ENCODE data around the gene SGCD.

The SGCD gene

DNA sequence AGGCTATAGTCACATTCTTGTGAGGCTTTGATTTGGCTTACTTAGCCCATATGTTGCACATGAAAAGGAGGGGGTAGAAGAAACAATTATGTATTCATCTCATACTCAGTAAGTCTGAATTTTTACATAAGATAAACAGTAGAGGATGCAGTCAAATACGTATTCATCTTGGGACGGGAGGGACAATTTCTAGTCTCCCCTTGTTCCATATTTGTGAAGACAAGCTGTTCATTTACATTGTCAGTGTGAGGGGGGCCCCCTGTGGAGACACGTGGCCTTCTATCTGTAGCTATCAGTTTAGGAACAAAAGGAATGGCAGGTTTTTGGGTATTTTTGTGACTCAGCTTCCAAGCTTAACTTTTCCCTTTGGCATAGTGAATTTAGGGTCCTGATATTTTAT lies 474.0 kb downstream of the SGCD start:
- DNase-seq (ENCODE audit: low spot score) = no peak
- in situ Hi-C loops (cut with MboI; ENCODE audit: low pct_unique_long_range_greater_than_20kb, low sequenced_read_pairs, unreplicated experiment) = no loop called here
- TF ChIP-seq, protein P1, sequence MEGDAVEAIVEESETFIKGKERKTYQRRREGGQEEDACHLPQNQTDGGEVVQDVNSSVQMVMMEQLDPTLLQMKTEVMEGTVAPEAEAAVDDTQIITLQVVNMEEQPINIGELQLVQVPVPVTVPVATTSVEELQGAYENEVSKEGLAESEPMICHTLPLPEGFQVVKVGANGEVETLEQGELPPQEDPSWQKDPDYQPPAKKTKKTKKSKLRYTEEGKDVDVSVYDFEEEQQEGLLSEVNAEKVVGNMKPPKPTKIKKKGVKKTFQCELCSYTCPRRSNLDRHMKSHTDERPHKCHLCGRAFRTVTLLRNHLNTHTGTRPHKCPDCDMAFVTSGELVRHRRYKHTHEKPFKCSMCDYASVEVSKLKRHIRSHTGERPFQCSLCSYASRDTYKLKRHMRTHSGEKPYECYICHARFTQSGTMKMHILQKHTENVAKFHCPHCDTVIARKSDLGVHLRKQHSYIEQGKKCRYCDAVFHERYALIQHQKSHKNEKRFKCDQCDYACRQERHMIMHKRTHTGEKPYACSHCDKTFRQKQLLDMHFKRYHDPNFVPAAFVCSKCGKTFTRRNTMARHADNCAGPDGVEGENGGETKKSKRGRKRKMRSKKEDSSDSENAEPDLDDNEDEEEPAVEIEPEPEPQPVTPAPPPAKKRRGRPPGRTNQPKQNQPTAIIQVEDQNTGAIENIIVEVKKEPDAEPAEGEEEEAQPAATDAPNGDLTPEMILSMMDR (IDR thresholded peaks at IDR 0.05; ENCODE audit: extremely low read depth, insufficient read depth, missing control alignments) = no peak

DNA sequence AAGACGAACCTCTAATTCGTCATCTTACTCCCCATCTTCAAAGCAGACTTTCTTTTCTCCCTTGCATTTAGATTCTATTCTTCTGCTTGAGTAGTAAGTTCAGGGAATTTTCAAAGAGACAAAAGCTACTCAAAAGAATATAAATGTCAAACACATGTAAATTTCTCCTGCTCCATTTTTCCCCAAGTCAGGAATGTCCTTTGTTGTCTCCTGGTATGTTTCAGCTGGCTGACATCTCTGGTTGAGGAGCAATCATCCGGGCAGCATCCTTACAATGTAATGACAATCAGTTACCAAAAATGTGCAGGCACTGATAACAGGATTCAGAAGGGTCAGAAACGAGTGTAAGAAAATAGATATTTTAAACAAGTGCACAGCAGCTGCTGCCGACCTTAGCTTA lies 475.5 kb downstream of the SGCD start:
- DNase-seq (ENCODE audit: low spot score) = no peak
- in situ Hi-C loops (cut with MboI; ENCODE audit: low pct_unique_long_range_greater_than_20kb, low sequenced_read_pairs, unreplicated experiment) = no loop called here
- TF ChIP-seq, protein P1 (IDR thresholded peaks at IDR 0.05; ENCODE audit: extremely low read depth, insufficient read depth, missing control alignments) = no peak

DNA sequence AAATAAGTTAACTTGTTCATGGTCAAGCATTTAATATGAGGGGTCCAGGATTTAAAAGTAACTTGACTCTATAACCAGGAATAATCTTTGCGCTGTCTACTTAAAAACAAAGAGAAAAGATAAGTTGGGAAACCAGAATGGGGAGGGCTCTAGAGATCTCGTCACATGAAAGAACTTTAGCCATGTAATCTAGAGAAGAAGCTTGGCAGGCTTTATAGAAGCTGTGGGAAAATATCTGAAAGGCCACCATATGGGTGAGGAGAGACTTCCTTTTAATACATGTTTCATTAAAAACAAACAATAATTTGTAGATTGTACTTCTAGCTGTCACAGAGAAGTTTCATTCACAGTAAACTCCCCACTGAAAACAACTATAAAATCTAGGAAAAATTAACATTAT lies 476.4 kb downstream of the SGCD start:
- no peak for DNase-seq (ENCODE audit: low spot score)
- in situ Hi-C loops (cut with MboI; ENCODE audit: low pct_unique_long_range_greater_than_20kb, low sequenced_read_pairs, unreplicated experiment) = no loop called here
- TF ChIP-seq, protein P1 (IDR thresholded peaks at IDR 0.05; ENCODE audit: extremely low read depth, insufficient read depth, missing control alignments) = no peak

DNA sequence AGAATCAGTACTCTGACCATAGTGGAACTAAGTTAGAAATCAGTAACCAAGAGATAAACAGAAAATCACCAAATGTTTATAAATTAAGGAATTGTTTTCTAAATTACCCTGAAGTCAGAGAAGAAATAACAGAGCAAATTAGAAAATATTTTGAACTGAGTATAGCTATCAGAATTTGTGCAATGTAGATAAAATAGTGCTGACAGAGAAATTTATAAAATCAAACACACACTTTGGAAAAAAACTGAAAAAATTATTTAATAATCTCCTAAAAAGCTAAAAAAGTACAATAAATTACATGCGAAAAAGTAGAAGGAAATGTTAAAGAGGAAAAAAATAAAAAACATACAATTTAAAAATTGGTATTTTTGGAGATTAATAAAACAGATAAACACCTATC lies 486.0 kb downstream of the SGCD start:
- no peak for DNase-seq (ENCODE audit: low spot score)
- TF ChIP-seq, protein P1 (IDR thresholded peaks at IDR 0.05; ENCODE audit: extremely low read depth, insufficient read depth, missing control alignments) = no peak
- in situ Hi-C loops (cut with MboI; ENCODE audit: low pct_unique_long_range_greater_than_20kb, low sequenced_read_pairs, unreplicated experiment) = no loop called here

DNA sequence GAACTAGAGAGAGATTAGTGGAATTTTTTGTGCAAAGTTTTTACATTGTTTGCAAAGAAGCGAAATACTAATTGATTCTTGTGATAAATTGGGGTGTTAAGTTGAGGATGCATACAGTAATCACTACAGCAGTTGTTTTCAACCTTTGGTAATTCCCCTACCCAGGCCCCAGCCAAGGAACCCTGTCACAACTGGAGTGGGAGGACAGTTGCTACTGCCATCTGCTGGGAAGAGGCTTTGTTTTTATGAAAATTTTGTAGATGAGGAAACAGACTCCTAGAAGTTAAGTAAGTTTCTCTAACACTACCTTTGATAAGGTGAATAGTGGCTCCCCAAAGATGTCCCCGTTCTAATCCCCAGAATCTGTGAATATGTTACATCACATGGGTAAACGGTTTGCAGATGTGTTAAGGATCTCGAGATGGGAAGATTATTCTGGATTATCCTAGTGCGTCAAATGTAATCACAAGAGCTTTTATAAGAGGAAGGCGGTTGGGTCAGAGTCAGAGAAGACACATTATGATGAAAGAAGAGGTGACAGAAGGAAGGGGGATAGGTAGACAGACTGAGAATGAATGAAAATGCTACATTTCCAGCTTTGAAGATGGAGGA lies 489.1 kb downstream of the SGCD start:
- in situ Hi-C loops (cut with MboI; ENCODE audit: low pct_unique_long_range_greater_than_20kb, low sequenced_read_pairs, unreplicated experiment) = no loop called here

More for the DNA sequence above, 489.1 kb downstream of the SGCD start:
- DNase-seq (ENCODE audit: low spot score) = peak; percentile 48
- TF ChIP-seq, protein P1 (IDR thresholded peaks at IDR 0.05; ENCODE audit: extremely low read depth, insufficient read depth, missing control alignments) = peak; percentile 49
